ENCODE results near the gene SAFB2.

SAFB2 gene

DNA sequence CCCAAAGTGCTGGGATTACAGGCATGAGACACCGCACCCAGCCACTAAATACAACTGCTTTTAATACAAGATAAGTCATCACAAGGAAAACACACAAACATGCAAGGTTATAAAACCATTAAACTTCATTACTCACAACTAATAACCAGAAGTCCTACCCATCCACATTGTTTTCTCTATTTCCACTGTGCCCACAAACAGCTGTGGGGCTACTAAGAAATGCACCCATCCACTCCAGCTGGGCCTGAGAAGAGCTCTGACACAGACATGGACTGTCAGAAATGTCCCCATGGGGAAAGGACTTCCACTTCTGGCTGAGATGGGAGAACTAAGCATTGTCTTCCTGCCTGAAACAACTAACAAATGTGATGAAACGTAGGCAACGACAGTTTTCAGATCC, 17.2 kb downstream of the SAFB2 start:
- DNase-seq: no peak

DNA sequence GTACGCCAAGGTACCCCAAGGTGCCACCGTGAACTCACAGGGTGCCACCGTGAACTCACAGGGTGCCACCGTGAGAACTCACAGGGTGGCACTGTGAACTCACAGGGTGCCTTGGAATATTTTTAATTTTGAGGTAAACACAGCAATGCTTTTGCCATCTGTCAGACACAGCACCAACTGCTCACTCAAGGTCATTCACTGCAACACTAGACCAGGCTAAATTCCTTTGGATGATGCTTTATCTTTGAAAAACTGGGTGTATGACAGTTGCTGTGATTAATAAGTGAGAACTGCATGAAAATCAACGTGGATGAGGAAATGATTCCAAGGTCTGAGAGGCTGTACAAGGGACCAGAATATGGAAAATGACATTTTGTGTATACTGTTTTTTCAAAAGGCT, 18.9 kb downstream of the SAFB2 start:
- no peak for DNase-seq

DNA sequence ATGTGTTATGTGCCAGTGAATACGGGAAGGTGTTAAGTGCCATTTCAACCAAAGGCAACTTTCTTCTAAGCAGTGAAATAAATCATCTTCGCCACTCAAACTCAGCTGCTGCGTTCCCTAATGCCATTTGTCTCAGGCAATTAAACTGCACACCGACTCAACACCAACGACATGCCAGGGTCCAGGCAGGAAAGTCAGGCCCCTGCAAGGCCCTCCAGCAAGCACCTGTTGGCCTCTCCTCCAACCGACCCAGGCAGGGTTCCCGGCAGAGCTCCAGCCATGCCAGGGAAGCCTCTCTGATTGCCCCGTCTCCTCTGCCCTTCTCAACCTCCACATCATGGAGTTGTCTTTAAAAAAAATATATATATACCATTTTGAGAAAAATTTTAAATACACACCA, 21.8 kb downstream of the SAFB2 start:
- DNase-seq: no peak

DNA sequence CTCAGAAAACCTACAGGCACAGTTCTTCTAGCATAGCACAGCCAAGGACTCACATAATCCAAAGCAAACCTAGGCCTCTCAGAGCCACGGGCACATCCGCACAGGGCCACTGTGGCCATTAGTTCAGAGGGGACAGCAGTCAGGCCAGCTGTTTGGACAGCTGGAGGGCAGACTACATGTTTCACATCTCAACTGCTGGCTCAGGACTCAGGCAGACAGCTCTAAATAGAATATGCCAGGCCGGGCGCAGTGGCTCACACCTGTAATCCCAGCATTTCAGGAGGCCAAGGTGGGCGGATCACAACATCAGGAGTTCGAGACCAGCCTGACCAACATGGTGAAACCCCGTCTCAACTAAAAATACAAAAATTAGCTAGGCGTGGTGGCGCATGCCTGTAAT, 26.8 kb downstream of the SAFB2 start:
- DNase-seq: no peak

DNA sequence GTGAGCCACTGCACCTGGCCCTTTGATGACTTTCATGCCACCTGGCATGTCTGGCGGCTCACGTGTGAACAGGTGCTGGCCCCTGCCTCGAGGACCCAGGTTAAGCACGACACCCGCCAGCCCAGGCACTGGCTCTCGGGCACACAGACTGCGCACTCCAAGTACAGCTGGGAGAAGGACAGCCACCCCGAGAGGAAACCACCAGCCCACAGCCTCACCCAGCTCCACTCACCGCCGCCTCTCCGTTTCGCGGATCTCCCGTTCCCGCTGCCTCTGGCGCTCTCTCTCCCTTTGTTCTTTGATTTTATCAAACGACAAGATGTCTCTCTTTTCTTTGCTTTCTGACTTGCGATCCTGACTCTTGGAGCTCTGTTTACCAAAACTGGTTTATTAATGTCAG, 27.4 kb downstream of the SAFB2 start:
- no peak for DNase-seq

DNA sequence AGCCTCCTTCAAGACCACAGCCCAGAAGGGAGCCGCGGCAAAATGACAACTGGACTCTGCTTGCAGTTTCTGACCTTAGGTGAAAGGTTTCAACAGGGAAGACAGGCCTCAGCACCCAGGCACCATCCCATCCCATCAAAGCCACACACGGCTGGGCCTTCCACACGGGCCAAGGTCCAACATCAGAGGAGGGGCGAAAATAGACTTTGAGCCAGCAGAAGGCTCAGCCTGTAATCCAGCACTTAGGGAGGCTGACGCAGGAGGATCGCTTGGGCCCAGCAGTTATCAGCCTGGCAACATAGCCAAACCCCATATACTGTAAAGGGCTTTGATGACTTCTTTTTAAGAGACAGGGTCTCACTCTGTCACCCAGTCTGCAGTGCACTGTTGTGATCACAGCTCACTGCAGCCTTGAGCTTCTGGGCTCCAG, 28.0 kb downstream of the SAFB2 start:
- no peak for DNase-seq

DNA sequence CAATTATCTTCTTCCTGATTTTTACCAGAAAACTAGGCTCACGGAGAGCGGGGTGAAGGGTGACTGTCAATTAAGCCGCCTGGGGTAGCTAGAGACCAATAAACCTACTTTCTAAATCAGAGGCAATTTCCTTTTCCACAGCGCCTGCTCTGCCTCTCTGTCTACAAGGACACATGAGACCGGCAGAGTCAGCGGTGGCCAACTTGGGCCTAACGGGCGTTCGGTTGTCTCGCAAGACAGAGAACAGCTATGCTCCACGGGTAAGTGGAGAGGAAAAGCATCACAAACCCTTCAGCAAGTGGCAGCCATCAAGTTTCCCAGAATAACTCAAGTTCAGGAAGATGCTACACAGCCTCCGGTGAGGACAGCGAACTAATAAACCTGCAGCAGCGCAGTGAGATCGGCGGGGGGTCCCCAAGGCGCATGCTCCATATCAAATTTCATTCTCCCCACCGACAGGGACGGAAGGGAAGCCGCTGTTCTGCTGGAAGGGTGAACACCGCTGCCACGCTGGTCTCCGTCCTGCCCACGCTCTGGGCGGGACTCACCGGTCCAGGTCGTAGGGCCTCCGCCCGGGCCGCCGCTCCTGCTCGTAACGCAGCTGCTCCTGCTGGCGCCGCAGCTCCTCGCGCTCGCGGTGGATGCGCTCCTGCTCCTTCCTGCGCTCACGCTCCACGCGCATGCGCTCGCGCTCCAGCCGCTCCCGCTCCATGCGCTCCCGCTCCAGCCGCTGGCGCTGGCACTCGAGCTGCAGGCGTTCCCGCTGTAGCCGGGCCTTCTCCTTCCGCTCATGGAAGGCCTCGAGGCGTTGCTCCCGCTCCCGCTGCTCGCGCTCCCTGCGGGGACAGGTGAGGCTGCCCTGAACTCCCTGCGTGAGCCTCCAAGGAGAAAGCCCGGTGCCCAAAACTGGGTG, 29.0 kb downstream of the SAFB2 start:
- no peak for DNase-seq

DNA sequence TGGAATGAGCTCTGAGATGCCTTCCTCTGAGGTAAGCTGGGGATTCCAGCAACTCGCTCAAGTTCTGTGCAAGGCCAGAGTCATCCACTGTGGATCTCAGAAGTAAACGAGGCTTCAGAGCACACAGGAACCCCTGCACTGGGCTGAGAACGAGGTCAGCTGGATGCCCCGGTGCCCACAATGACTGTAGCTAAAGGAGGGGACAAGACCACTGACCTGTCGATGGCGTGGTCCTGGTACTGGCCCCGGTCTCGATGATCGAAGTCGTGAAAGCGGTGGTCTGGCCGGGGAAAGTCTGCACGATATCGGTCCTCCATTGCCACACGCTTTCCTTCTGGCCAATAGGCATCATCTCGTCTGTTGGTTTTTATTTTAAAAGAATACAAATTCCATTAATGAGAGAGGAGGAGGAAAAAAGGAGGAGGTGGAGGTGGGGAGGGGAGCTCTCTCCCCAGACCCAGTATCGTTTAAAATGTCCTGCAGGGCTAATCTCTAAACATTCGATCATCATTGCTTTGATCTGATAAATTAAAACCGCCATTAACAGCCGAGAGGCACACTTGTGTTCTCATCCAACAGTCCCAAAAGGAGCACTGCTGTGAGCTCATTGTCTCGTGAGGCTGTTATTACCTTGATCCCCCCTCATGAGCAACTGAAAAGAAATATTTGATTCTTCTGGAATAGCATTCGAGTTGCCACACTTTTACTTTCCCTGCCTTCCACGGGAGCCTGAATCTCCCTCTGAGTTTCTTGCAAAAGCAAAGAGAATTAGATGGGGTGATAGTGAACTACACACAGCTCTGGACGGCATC, 29.8 kb downstream of the SAFB2 start:
- DNase-seq: no peak

DNA sequence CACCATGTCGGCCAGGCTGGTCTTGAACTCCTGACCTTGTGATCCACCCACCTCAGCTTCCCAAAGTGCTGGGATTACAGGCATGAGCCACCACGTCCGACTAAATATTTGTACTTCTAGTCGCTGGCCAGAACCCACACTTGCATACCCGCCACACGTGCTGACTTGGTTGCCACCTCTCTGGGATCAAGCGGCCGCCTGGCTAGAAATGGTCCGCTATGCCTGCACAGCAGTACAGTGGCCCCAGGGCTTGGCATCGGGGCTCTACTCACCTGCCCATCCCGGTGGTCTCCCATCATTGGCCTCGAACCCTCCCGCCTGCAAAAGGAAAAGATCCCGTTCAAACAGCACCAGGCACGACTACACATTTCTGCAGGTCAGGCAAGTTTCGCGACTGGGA, 31.1 kb downstream of the SAFB2 start:
- no peak for DNase-seq

DNA sequence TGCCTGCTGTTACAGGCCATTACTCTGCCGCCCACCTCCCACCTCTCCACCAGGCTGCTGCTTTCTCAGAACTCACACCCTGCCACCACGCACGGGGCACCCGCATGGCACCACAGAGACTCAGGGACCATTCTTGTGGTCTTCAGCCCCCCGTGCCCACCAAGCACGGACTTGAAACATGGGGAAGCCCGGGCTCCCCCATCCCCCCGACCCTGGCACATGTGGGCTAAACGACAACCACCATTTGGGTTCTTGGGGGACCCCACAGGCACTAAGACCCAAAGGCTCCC, 31.8 kb downstream of the SAFB2 start:
- DNase-seq: no peak

DNA sequence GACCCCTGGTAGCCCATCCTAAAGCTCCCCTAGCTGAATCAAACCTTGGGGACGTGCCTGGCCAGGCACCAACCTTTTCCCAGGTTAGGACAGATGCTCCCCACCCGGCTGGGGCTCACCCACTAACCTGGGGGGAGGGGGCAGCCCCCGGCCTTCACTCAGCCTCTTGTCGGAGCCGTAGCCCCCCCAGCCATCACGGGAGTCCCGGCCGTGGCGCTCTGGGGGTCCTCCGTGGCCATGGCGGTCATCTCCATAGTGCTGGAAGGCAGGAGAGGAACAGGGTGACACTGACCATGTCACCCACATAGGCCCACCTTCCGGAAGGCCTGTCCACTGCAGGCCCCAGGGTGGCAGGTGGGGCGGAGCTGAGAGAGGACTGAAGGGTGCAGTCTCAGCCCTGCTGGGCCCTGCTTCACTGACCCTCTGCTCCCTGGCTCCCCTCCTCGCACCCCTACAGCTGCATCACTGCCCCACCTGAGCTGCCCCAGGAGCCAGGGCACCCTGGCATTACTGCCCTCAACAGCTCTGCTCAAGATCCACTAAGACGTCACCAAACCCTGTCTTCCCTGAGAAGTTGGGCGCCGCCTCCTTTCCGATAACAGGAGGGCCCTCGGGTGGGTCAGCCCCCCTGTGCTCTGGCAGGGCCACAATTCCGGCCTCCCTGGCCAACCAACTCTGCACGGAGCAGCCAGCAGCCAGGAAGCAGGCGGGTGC, 32.3 kb downstream of the SAFB2 start:
- DNase-seq: no peak

DNA sequence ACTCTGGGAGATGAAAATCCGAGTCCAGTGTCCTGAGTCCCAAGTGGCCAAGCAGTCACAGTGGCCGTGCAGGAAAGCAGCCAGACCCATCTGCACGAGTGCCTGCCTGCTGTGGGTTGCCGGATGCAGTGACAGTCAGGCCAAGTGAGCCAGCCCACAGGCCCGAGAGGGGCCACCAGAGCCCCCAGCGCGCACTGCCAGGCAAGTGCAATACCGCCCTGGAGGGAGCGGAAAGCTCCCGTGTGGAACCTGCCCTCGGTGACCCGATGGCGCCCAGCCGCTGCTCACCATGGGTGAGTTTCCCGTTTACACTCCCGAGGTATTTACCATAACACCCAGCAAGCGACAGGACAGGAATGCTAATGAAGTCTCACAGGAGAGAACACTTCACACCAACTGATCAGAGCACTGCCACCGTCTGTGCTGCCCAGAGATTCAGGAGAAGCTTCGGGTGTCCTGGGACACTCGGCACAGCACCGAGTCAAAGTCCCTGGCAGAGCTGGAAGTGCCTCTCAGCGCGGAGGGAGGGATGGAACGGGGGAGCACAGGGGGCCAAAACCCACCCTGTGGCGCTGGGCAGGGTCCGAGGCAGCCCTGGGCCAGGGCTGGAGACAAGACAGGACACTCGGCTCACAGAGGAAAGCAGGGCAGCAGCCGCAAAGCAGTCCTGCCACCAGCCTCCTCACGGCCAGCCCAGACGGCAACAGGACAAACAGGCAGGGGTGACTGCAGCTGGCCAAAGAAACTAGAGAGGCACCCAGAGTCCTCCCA, 33.5 kb downstream of the SAFB2 start:
- no peak for DNase-seq

DNA sequence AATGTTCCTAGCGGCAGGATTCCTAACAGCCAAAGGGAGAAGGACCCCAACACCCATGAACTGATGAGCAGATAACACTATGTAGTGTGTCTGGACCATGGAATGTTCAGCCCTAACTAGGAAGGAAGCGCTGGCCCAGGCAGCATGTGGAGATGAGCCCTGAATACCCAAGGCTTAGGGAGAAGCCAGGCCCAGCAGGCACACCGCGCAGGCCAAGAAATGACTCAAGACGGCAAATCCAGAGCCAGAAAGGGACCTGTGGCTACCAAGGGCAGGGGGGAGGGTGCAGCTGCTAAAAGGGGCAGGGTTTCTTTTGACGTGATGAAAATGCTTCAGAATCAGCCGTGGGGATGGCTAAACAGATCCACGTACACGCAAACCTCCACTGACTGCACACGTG, 34.1 kb downstream of the SAFB2 start:
- DNase-seq: no peak

DNA sequence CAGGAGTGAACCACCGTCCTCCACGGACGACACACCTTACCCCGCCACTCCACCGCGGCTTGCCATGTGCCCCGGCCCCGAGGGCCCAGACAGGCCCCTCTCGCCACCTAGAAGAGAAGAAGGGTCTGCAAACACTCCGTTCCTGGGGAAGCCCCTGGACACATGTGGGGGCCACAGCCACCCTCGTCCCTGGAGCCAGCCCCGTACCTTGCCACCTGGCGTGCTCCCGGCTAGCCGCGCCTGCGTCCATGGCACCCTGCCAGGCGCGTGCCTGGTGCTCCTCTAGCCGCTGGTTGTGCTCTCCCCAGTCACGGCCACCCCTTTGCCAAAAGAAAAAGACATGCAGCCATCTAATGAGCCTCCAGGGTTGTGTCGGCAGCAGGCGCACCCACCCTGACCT, 34.9 kb downstream of the SAFB2 start:
- no peak for DNase-seq

DNA sequence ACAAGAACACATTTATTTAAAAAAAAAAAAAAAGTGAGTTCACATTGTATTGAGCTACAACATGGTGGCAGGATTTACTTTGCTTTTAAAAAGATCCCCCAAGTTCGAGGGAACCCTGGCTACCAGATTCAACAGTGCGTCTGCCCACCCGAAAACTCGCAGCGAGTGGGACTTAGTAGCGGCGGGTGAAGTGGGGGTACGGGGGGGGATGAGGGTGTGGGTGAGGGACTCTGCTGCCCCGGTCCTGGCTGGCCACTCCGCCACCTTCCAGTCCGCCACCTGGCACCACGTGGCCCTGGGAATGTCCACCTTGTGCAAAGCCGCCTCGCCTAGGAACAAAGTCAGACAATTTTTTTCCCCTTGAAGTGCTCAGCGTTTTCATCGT, 35.5 kb downstream of the SAFB2 start:
- no peak for DNase-seq

DNA sequence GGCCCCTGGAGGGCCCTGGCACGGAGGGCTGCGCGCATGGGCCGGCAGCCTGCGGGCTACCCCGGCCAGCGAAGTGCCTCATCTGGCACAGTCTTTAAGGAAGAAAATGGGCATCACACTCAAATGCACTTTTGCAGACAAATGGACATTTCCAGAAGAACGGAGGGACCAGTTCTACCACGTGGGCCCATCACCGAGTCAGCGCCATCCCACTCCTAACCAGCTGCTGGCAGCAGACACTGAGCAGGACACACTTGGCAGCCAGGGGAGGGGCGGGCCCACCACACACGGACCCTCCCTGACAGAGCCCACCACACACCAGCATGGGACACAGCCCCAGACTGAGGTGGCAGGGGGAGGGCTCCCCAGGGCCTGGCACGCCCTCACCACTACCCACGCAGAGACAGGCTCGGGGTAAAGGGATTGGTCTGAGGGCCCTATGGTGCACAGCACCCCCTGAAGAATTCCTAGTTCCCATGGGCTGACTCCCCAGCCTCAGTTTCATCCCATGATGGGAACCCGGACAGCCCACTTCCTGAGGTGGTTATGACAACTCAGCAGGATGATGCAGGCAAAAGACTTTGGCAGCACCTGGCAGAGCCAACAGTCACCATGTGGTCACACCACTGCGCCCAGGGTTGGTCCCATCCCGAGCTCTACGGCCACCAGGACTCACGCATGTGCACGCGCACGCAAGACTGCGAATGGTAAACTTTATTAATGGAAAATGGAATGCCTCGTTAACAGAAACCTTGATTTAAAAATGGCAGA, 36.1 kb downstream of the SAFB2 start:
- no peak for DNase-seq

DNA sequence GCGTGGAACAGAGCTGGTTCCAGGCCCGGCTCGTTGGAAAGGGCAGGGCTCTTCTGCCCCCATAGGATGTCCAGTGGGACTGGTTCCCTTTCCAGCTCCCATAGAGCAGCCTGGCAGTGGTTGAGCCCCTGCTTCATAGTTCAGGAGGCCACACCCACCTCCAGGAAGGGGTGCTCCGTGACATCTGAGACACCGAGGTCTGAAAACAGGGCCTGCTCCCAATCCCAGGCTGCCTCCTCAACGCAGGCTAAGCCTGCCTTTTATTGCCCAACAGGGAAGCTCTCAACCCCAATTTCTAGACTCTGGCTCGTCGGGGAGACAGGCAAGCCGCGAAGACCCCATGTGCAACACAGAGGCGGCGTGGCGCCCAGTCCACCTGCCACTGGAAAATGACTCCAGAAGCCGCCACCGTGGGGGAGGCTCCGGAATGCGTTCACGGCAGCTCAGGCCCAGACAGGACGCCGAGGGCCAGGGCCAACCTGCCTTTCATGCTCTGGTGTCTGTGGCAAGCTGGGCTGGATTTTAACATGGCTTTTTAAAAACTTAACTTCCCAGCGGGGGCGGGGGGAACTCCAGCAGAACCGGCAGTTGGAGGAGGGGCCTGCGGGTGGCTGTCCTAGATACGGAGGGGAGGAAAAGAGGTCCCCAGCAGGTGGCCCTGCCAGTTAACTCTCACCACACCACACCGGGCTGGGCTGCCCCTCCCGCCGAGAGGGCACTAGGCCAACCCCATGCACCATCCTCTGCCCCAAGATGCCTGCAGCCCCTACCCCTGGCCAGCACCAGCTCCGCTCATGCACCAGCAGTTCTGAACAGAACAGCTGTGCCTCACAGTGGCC, 36.9 kb downstream of the SAFB2 start:
- peak; percentile 45 for DNase-seq

DNA sequence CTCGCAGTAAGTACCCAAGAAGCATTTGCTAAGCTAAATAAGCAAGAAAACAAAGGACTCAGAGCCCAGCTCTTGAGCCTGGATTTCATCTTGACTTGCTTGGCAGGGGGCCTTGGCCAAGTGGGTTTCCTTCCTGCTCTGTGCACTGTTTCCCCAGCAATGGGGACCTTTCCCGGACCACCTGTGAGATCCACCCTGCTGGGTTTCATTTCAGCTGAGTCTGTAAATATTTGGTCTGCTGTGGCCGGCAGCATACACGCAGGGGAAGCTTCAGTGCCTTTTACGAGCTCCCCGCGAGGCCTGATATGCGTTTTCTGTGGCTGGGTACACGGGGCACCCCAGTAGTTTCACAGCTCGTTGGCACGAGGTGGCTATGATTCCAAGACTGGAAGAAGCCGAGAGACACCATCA, 42.4 kb downstream of the SAFB2 start:
- DNase-seq: no peak

DNA sequence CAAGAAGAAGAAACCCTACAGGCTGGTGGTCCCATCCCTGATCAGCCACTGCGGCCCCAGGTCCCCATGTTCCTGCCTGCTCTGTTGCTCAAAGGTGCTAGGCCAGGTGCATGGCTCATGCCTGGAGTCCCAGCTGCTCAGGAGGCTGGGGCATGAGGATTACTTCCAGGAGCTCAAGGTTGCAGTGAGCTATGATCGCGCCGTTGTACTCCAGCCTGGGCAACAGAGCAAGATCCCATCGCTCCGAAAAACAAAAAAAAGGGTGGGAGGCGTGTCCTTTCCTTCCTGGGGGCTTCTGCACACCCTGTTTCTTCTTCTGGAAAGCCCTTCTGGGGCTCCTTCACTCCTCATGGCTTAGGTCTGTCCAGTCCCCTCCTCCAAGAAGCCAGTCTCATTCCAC, 42.9 kb downstream of the SAFB2 start:
- DNase-seq: no peak

DNA sequence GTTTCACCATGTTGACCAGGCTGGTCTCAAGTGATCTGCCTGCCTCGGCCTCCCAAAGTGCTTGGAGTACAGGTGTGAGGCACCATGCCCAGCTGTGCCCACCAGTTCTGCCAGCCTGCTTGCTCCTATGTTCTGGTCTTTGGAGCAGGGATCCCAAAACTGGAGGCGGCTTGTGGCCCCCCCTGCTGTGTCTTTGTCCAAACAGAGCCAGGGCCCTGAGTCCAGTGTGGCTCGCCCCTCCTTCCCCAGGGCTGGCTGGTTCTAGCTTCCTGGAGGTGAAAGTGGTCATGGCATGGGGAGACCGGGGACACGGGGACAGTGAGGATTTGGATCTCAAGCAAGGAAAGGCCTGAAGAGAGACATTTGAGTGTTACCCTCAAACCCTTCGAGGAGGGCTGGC, 43.3 kb downstream of the SAFB2 start:
- no peak for DNase-seq
